Measurements from ENCODE around the gene ARHGAP1. TPM values are rescaled to one million over a fixed set of nuclear protein-coding genes. Genes with fewer than 3 reads are reported as not detected.

The ARHGAP1 gene
- total RNA-seq, 1 experiment from 2014 or later = 18.4 TPM

- DNase-seq (ENCODE audit: low read depth, low spot score) = no peak
- in situ Hi-C loops (cut with HindIII; ENCODE audit: low pct_unique_long_range_greater_than_20kb, low sequenced_read_pairs) = no loop called here
These were observed 747 bp upstream of the ARHGAP1 start for GRCh38 chr11:46701078-46701654.

DNA sequence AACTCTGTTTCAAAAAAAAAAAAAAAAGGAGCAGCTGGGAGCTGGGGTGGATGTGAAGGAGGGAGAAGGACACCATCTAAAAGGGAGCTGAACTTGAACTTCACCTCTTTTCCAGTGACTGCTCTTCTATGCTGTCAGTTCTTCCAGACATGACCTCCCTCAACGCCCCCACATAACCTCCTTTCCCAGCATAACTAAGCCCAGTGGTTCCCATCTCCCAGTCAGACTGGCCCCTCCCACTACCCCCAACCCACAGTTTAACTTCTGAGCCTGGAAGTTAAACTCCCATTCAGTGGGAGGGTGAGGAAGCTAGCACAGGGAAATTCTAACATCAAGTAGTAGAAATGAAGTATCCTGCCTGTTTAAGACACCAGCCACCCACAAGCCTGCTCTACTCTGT, 1.8 kb downstream of the ARHGAP1 start:
- DNase-seq (ENCODE audit: low read depth, low spot score) = no peak
- in situ Hi-C loops (cut with HindIII; ENCODE audit: low pct_unique_long_range_greater_than_20kb, low sequenced_read_pairs) = no loop called here

DNA sequence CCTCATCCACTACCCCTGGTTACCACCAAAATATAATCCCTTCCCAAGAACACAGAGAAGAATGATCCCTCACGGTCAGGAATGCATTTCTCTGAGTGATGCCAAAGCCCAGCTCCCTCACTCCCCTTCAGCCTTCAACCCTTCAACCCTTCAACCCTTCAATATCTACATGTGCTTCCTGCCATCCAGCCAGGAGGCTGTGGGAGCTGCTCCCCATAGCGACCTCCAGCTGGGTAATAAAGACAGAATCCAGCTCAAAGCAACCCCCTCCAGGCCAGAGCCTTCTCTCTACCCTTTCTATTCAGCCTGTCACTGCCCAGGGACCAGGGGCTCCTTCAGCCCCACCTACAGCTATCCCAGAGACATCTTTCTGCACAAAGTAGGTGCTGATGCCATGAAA, 2.7 kb downstream of the ARHGAP1 start:
- no peak for DNase-seq (ENCODE audit: low read depth, low spot score)
- in situ Hi-C loops (cut with HindIII; ENCODE audit: low pct_unique_long_range_greater_than_20kb, low sequenced_read_pairs) = no loop called here

GRCh38 chr11:46697303-46697702, 3.1 kb downstream of the ARHGAP1 start:
- in situ Hi-C loops (cut with HindIII; ENCODE audit: low pct_unique_long_range_greater_than_20kb, low sequenced_read_pairs) = no loop called here
- no peak for DNase-seq (ENCODE audit: low read depth, low spot score)

DNA sequence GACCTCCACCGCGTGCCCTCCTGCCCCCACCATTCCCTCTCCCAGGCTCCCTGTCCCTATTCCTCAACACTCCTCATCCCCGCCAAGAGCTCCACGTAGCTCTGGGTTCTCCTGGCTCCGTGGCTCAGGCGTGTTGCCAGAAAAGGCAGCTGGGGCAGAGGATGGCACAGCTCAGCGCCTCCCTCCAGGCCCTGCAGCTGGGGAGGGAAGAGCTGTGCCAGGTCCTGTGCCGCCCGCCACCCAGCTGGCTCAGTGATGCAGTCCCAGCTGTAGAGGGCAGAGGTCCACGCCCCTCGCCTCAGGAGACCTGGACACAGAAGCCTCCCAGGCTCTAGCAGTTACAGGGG, 4.2 kb downstream of the ARHGAP1 start:
- in situ Hi-C loops (cut with HindIII; ENCODE audit: low pct_unique_long_range_greater_than_20kb, low sequenced_read_pairs) = no loop called here
- no peak for DNase-seq (ENCODE audit: low read depth, low spot score)

DNA sequence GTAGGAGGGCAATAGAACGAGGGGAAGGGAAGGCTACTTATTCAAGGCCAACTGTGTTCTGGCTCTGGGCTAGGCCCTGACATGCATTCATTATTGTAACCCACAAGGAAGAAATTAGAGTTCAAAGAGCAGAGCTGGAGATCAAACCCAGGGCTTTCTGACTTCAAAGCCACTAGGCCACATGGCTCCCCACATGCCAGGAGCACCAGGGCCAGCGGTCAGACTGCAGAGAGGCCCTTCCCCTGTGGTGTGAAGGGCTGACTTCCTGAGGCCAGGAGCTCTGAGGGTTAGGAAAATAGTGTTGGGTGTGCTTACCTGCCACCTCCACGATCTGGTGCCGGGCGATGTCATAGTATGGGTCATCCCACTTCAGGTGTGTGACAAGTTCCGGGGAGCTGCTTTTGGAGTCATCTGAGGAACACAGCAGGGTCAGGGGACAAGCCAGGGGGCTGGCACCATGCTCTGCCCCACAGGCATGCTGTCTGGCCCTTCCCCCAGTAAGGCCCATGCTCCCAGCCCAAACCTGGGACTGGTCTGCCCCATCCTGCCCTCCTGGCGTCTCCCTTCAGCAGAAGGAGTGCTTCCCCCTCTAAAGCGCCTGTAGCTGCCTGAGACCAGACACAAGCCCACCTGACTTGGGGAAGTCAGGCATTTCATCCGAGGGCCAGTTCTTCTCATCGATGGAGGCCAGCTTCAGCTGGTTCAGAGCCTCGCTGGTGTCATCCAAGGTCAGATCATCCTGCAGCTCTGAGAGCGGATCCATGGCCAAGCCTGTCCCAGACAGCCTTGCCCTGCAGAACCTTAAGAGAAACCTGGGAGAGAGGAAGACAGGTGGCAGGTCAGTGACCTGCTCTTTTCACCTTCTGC, 4.8 kb downstream of the ARHGAP1 start:
- DNase-seq (ENCODE audit: low read depth, low spot score) = no peak
- in situ Hi-C loops (cut with HindIII; ENCODE audit: low pct_unique_long_range_greater_than_20kb, low sequenced_read_pairs) = no loop called here

GRCh38 chr11:46694607-46695006, 5.8 kb downstream of the ARHGAP1 start:
- in situ Hi-C loops (cut with HindIII; ENCODE audit: low pct_unique_long_range_greater_than_20kb, low sequenced_read_pairs) = no loop called here
- no peak for DNase-seq (ENCODE audit: low read depth, low spot score)

GRCh38 chr11:46694072-46694471, 6.3 kb downstream of the ARHGAP1 start:
- in situ Hi-C loops (cut with HindIII; ENCODE audit: low pct_unique_long_range_greater_than_20kb, low sequenced_read_pairs) = no loop called here
- no peak for DNase-seq (ENCODE audit: low read depth, low spot score)

DNA sequence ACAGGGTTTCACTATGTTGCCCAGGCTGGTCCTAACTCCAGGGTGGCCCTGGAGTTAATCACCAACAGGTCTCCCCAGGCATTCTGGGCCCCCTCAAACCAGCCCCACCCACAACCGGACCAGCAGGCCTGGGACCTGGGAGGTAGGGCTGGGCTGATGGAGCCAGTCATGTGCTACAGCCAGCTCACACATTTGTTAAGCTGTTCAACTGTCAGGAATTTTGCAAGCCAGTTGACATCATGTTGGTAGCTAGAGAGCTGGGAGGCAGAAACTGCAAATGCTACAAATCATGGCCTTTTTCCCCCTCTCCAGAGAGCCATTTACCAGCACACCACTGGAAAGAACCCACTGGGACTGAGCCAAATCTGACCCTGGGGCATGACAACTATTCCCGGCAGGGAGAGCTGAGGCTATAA, 6.8 kb downstream of the ARHGAP1 start:
- in situ Hi-C loops (cut with HindIII; ENCODE audit: low pct_unique_long_range_greater_than_20kb, low sequenced_read_pairs) = no loop called here
- no peak for DNase-seq (ENCODE audit: low read depth, low spot score)

GRCh38 chr11:46692450-46692849, 8.0 kb downstream of the ARHGAP1 start:
- in situ Hi-C loops (cut with HindIII; ENCODE audit: low pct_unique_long_range_greater_than_20kb, low sequenced_read_pairs) = no loop called here
- DNase-seq (ENCODE audit: low read depth, low spot score) = no peak

- in situ Hi-C loops (cut with HindIII; ENCODE audit: low pct_unique_long_range_greater_than_20kb, low sequenced_read_pairs) = no loop called here
- no peak for DNase-seq (ENCODE audit: low read depth, low spot score)
These were observed 9.7 kb downstream of the ARHGAP1 start for GRCh38 chr11:46690702-46691101.

DNA sequence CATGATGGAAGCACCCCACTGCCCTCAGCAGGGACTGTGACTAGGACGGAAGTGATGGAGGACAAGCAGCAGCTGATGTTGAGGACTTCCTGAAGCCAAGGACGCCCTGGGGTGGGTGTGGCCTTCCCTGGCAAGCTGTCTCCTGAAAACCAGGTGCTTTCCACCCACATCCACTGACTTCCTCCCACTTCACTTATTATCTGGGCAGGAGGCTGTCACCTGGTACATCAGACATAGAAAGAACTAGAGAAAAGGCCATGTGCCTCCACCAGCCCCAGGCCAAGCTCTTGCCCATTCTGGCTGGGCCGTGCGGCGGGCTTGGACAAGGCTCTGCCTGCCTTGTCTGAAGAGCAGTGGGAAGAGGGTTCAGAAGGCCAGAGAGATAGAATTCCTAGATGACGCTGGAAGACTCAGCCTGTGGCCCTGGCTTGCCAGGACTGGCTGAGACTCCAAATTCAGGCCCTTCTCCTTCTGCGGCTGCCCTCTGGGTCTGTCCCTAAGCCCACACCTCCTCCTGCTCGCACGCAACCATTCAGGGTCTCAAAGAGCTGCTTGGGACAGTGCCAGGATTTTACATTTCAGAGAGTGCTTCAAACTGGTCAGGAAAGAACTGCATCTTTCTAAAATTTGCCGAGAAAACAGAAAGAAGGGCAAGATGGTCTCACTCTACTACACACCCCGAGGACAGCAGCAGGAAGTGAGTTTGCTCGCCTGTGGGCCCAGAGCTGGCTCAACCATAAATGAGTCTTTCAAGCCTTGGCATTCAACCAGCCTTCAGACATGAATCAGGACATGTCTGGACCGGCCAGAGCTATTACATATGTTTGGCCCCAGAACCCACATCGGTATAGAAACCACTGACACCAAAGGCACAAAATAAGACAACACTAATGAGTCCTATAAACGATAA, 13.3 kb downstream of the ARHGAP1 start:
- in situ Hi-C loops (cut with HindIII; ENCODE audit: low pct_unique_long_range_greater_than_20kb, low sequenced_read_pairs) = no loop called here
- no peak for DNase-seq (ENCODE audit: low read depth, low spot score)

DNA sequence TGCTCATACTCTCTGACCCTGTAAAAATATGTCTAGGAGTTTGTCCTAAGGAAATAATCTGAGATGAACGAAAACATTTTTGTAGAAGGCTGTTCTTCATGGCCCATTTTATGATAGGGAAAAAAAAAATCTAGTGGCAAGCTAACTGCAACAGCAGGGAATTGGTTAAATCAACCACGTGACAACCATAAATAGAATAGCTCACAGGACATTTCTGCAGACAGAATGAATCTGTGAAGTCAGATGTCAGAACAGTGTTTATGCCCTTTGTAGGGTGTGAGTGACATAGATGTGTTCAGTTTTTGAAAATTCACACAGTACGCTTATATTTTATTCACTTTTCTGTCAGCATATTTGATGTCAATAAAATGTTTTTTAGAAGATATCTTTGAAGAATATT, 16.1 kb downstream of the ARHGAP1 start:
- peak; percentile 67 for DNase-seq (ENCODE audit: low read depth, low spot score)
- in situ Hi-C loops (cut with HindIII; ENCODE audit: low pct_unique_long_range_greater_than_20kb, low sequenced_read_pairs) = no loop called here

DNA sequence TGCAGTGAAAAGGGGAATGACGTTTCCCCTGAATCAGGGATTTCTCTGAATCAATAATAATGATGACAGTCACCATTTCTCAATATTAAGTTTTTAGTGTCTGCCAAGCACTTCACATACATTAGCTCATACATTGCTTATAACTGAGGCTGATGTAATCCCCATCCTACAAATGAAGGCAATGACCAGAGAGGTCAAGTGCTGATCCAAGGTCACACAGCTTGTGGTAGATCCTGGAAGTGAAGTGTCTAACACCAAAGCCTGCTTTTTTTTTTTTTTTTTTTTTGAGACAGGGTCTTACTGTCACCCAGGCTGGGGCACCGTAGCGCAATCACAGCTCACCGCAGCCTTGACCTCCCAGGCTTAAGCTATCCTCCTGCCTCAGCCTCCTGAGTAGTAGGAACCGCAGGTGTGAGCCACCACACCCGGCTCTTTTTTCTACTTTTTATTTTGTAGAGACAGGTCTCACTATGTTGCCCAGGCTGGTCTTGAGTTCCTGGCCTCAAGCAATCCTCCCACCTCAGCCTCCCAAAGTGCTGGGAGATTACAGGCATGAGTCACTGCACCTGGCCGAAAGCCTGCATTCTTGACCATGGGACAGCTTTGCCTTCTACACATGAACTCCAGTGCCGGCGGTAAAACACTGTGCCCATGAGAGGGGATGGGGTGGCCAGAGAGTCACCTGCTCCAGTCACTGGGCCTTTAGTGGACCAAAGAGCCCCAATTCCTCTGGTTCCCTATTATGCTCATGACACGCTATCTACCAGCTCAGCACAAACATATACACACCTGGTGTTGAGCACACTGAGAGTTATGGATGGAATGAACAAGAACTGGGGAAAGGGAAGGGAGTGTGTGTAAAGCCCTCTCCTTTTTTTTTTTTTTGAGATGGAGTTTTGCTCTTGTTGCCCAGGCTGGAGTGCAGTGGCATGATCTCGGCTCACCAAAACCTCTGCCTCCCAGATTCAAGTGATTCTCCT, 17.4 kb downstream of the ARHGAP1 start:
- in situ Hi-C loops (cut with HindIII; ENCODE audit: low pct_unique_long_range_greater_than_20kb, low sequenced_read_pairs) = no loop called here
- no peak for DNase-seq (ENCODE audit: low read depth, low spot score)

DNA sequence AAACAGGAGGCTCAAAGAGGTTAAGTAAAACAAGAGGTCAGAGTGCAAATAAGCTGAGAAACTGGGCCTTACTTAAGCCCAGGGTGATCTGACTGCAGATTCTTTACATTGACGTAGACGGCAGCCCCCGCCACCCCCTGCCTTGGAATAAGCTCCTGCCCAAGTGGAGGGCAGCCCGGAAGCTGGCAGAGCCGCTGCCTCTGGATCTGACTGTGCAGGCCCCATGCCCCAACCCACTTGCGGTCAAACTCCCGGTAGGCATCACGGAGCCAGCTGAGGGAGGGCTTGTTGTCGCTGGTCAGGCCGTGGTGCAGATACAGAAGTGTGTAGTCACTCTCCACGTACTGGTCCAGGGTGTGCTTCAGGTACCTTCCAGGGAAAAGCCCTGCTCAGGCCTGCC, 18.6 kb downstream of the ARHGAP1 start:
- DNase-seq (ENCODE audit: low read depth, low spot score) = no peak
- in situ Hi-C loops (cut with HindIII; ENCODE audit: low pct_unique_long_range_greater_than_20kb, low sequenced_read_pairs) = no loop called here

DNA sequence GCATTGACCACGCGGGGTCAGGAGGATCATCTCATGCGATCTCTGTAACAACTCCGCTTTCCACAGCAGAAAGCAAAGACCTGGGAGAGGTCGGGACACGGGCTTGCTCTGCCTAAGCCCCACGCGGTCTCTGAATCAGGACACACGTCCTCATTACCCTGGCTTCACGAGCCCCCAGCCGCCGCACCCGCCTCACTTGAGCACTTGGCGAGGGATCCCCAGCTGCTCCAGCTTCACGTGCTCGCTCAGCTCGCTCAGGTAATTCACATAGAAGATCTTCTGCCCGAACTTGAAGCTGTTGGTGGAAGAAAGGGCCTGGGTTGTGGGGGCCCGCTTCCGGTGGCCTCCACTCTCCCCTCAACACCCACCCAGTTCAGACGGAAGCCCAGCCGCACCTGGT, 19.6 kb downstream of the ARHGAP1 start:
- no peak for DNase-seq (ENCODE audit: low read depth, low spot score)
- in situ Hi-C loops (cut with HindIII; ENCODE audit: low pct_unique_long_range_greater_than_20kb, low sequenced_read_pairs) = no loop called here

DNA sequence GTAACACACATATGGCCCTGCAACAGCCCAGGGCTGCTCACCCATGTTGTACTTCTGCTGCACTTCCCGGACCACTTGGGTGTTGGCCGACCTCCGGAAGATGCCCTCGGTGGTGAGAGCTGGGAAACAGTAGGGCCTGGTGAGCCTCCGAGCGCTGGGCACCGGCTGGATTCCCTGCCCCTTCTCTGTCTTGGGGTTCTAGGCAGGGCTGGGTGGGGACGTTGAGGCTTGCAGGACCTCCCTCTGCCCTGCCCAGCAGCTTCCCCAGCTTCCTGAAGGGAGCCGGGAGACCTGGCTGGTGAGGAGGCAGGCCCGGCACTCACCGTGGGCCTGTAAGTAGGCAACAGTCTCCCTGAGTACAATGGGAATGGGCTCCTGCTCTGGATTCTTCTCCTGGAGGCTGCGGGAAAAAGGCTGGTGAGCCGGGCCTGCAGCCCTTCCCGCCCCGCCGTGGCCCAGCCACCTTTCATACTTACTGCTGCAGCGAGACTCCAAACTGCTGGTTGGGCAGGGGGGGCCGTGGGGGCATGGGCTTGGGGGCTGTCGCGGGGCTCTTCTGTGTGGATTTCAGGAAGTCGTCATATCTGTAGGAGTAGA, 20.2 kb downstream of the ARHGAP1 start:
- in situ Hi-C loops (cut with HindIII; ENCODE audit: low pct_unique_long_range_greater_than_20kb, low sequenced_read_pairs) = no loop called here
- no peak for DNase-seq (ENCODE audit: low read depth, low spot score)

Data from SK-MEL-5 (cell line).